GM23338 (cell line): Measurements from ENCODE around the gene AP1M2. TPM values are rescaled to one million over a fixed set of nuclear protein-coding genes. Genes with fewer than 3 reads are reported as not detected.

Source experiments
- ATAC-seq: fragments of 200-7000 bp; cut with Tn5 transposase; 3 replicates; pipeline ENCODE4 v1.9.1; 2020
- DNase-seq: peaks from one replicate; pipeline ENCODE4 v3.0.0-alpha.2; 2015; ENCODE audit warnings: low spot score
- H2AFZ ChIP-seq: fragments of 200-600 bp; sonication (generic); 2 replicates; pipeline ENCODE4 v1.8.0; 2016; ENCODE audit warnings: antibody characterized with exemption, mild to moderate bottlenecking, moderate library complexity
- H3F3A ChIP-seq: fragments of 200-600 bp; sonication (generic); replicated peaks from 2 replicates; pipeline ENCODE4 v1.8.0; 2017; ENCODE audit warnings: antibody characterized with exemption, mixed run types, low read depth
- H3K27ac ChIP-seq: fragments of 200-600 bp; sonication (generic); 2 replicates; pipeline ENCODE4 v1.6.1; 2016; ENCODE audit warnings: low read depth
- H3K27me3 ChIP-seq: fragments of 200-600 bp; sonication (generic); 2 replicates; pipeline ENCODE4 v1.8.0; 2016; ENCODE audit warnings: mild to moderate bottlenecking, mixed run types, moderate library complexity; ENCODE audit not compliant: insufficient read depth
- H3K36me3 ChIP-seq: fragments of 200-600 bp; sonication (generic); 2 replicates; pipeline ENCODE4 v1.8.0; 2016; ENCODE audit warnings: mild to moderate bottlenecking; ENCODE audit not compliant: insufficient read depth
- H3K4me1 ChIP-seq: fragments of 200-600 bp; sonication (generic); 2 replicates; pipeline ENCODE4 v1.8.0; 2016; ENCODE audit warnings: mild to moderate bottlenecking, moderate library complexity; ENCODE audit not compliant: insufficient read depth
- H3K4me2 ChIP-seq: fragments of 200-600 bp; sonication (generic); 2 replicates; pipeline ENCODE4 v1.7.1; 2017; ENCODE audit warnings: mixed run types
- H3K4me3 ChIP-seq: fragments of 200-600 bp; sonication (generic); 2 replicates; pipeline ENCODE4 v1.6.1; 2016; ENCODE audit warnings: mixed run types
- H3K79me2 ChIP-seq: fragments of 200-600 bp; sonication (generic); replicated peaks from 2 replicates; pipeline ENCODE4 v1.8.0; 2017; ENCODE audit warnings: mild to moderate bottlenecking; ENCODE audit not compliant: insufficient read depth
- H3K9me2 ChIP-seq: fragments of 200-600 bp; sonication (generic); 2 replicates; pipeline ENCODE4 v1.8.0; 2017; ENCODE audit not compliant: insufficient read depth
- H4K20me1 ChIP-seq: fragments of 200-600 bp; sonication (generic); replicated peaks from 2 replicates; pipeline ENCODE4 v1.8.0; 2017; ENCODE audit warnings: mild to moderate bottlenecking; ENCODE audit not compliant: insufficient read depth
- H3K27ac Mint-ChIP-seq: 2 replicates; pipeline ENCODE4 v1.8.0; 2020; ENCODE audit warnings: inconsistent platforms, mild to moderate bottlenecking, moderate library complexity, mixed read lengths
- H3K27me3 Mint-ChIP-seq: 3 replicates; pipeline ENCODE4 v1.8.0; 2022; ENCODE audit warnings: low read depth, mild to moderate bottlenecking, moderate library complexity, mixed read lengths, inconsistent platforms; ENCODE audit not compliant: insufficient read depth, poor library complexity
- H3K36me3 Mint-ChIP-seq: 3 replicates; pipeline ENCODE4 v1.8.0; 2021; ENCODE audit warnings: low read depth, mild to moderate bottlenecking, inconsistent platforms, moderate library complexity, mixed read lengths
- H3K4me1 Mint-ChIP-seq: 3 replicates; pipeline ENCODE4 v1.8.0; 2020; ENCODE audit warnings: mild to moderate bottlenecking, inconsistent platforms, mixed read lengths
- H3K4me3 Mint-ChIP-seq: 3 replicates; pipeline ENCODE4 v1.8.0; 2021; ENCODE audit warnings: moderate library complexity, mild to moderate bottlenecking, inconsistent platforms, mixed read lengths
- H3K9me3 Mint-ChIP-seq: 3 replicates; pipeline ENCODE4 v1.8.0; 2020; ENCODE audit warnings: moderate library complexity, mild to moderate bottlenecking, inconsistent platforms, mixed read lengths
- CREB1 ChIP-seq: fragments of 250-450 bp; sonication (Bioruptor Pico); IDR thresholded peaks from 2 replicates; pipeline ENCODE4 v1.5.0; 2020; ENCODE audit warnings: low read depth, mild to moderate bottlenecking, moderate library complexity
- EZH2 ChIP-seq: fragments of 200-600 bp; sonication (generic); IDR thresholded peaks from one replicate; pipeline ENCODE4 v1.8.0; 2017; ENCODE audit warnings: antibody characterized with exemption, mild to moderate bottlenecking, low read depth; ENCODE audit not compliant: unreplicated experiment
- EZH2phosphoT487 ChIP-seq: fragments of 200-600 bp; sonication (generic); IDR thresholded peaks from one replicate; pipeline ENCODE4 v1.8.1; 2018; ENCODE audit warnings: antibody characterized with exemption; ENCODE audit not compliant: unreplicated experiment
- JUNB ChIP-seq: IDR thresholded peaks from one replicate; pipeline ENCODE4 v1.6.1; 2016; ENCODE audit warnings: antibody characterized with exemption; ENCODE audit not compliant: unreplicated experiment
- NANOG ChIP-seq: IDR thresholded peaks from 2 replicates; pipeline ENCODE4 v1.6.1; 2016; ENCODE audit warnings: antibody characterized with exemption, borderline replicate concordance
- STAT1 ChIP-seq: IDR thresholded peaks from one replicate; pipeline ENCODE4 v1.6.1; 2016; ENCODE audit warnings: antibody characterized with exemption; ENCODE audit not compliant: unreplicated experiment
- ZNF114 ChIP-seq: fragments of 250-450 bp; sonication (Bioruptor Pico); IDR thresholded peaks from 2 replicates; pipeline ENCODE4 v1.5.0; 2020; ENCODE audit warnings: mild to moderate bottlenecking, moderate library complexity
- ZNF331 ChIP-seq: fragments of 250-450 bp; sonication (Bioruptor Pico); IDR thresholded peaks from 2 replicates; pipeline ENCODE4 v1.5.0; 2020; ENCODE audit warnings: low read depth, mild to moderate bottlenecking, moderate library complexity
- polyA plus RNA-seq: library from polyadenylated mRNA; unstranded; fragments of >200 nt; fragmentation: Nextera tagmentation; extraction: Ambion mirVana; gene quantifications from 2 replicates; pipeline ENCODE4 v1.2.1, GENCODE V29; 2016
- total RNA-seq: library from RNA; depleted of rRNA; stranded (reverse); fragments of >200 nt; shearing (Covaris generic); gene quantifications from 2 replicates; pipeline ENCODE4 v1.2.3, GENCODE V29; 2014
- TF ChIP-seq, protein P1 (sequence below), 2 experiments: fragments of 200-600 bp in 1 of 2; sonication (generic) in 1 of 2; conservative IDR thresholded peaks; 2 replicates each; pipeline versions ENCODE4 v1.5.1 to v1.6.1; 2016 to 2017; ENCODE audit warnings: antibody characterized with exemption in 2 of 2, low read depth in 2 of 2, mild to moderate bottlenecking in 2 of 2, moderate library complexity in 1 of 2
- TF ChIP-seq, protein P2 (sequence below): IDR thresholded peaks from 2 replicates; pipeline ENCODE4 v1.6.1; 2016; ENCODE audit warnings: antibody characterized with exemption

Gene AP1M2
- total and polyA plus RNA-seq, 2 experiments from 2014 or later = 128 to 165 TPM

DNA sequence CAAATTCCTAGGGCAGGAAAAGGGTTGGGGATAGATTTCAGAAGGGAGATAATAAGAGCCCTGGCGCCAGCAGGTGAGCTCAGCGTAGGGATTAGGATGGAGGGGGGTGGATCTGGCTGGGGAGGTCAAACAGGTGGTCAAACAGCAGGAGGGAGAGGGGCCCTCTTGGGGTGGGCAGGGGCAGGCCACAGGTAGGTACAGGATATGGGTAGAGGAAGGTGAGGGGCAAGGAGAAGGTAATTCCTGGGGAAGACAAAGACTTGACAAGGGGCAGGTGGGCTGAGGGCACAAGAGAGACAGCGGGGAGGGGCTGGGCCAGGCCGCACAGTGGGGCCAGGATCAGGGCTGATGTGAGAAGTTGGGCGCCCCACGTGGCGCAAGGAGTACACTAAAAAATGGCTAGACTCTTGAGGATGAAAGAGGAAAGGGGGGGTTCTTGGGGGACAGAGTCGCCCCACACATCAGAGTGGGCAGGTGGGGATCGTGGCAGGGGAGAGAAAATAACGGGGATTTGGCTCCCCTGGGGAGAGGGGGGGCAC lies 22.0 kb downstream of the AP1M2 start:
- no peaks in the 10 kb centered on the region for H3K9me2 ChIP-seq
- DNase-seq (peak; percentile 75), ATAC-seq (peak; percentile 29)
- peaks cover 29% of the 10 kb centered on the region for H3F3A ChIP-seq
- H3K27me3 ChIP-seq = no peaks in the 10 kb centered on the region
- H3K36me3 Mint-ChIP-seq = peaks cover 42% of the 10 kb centered on the region
- H3K4me3 Mint-ChIP-seq = peak overlapping the region; percentile 94
- H3K4me1 Mint-ChIP-seq = peaks cover 31% of the 10 kb centered on the region
- peak overlapping the region; percentile 94 for H3K27ac Mint-ChIP-seq
- no peak for TF ChIP-seq NANOG
- TF ChIP-seq, protein P1, sequence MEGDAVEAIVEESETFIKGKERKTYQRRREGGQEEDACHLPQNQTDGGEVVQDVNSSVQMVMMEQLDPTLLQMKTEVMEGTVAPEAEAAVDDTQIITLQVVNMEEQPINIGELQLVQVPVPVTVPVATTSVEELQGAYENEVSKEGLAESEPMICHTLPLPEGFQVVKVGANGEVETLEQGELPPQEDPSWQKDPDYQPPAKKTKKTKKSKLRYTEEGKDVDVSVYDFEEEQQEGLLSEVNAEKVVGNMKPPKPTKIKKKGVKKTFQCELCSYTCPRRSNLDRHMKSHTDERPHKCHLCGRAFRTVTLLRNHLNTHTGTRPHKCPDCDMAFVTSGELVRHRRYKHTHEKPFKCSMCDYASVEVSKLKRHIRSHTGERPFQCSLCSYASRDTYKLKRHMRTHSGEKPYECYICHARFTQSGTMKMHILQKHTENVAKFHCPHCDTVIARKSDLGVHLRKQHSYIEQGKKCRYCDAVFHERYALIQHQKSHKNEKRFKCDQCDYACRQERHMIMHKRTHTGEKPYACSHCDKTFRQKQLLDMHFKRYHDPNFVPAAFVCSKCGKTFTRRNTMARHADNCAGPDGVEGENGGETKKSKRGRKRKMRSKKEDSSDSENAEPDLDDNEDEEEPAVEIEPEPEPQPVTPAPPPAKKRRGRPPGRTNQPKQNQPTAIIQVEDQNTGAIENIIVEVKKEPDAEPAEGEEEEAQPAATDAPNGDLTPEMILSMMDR (conservative IDR thresholded peaks at IDR 0.05; ENCODE audit: low read depth in 2 of 2) = peak; percentile 24 to 40; a peak in 3 of 4 replicates
- H3K36me3 ChIP-seq = 0 out of 2 replicates have a peak, but pooled peaks cover 11% of the 10 kb centered on the region
- H4K20me1 ChIP-seq = peaks cover 5% of the 10 kb centered on the region
- H3K9me3 Mint-ChIP-seq = peaks cover 2% of the 10 kb centered on the region; the same call in 2 of the 3 replicates
- peaks cover 27% of the 10 kb centered on the region for H3K27me3 Mint-ChIP-seq
- peaks cover 23% of the 10 kb centered on the region for H3K4me1 ChIP-seq
- peak overlapping the region; percentile 93 for H3K4me2 ChIP-seq
- peak overlapping the region; percentile 87 for H3K27ac ChIP-seq
- H2AFZ ChIP-seq = peak overlapping the region; percentile 91
- peaks cover 12% of the 10 kb centered on the region for H3K79me2 ChIP-seq
- peak overlapping the region; percentile 92 for H3K4me3 ChIP-seq

DNA sequence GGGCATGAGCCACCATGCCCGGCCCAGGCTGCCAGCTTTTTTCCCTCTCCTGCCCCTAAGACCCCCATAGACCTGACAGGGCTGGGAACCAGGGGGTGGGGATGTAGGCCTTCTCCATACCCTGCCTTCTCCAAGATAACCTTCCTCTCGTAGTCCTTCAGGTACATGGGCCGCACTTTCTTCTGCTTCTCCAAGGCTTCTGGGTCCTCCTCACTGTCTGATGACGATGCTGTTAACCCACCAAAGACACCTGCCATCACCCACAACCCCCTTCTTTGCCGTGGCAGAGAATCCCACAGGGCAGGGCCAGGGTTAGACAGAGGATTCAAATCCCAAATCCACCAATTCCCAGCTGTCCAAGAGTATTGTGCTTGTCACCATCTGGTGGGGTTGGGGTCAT lies 24.5 kb downstream of the AP1M2 start:
- no peaks in the 10 kb centered on the region for H3K27me3 ChIP-seq
- H3K4me3 ChIP-seq = no peak overlapping the region
- peaks cover 14% of the 10 kb centered on the region for H3F3A ChIP-seq
- no peak overlapping the region for H2AFZ ChIP-seq
- peaks cover 12% of the 10 kb centered on the region for H3K79me2 ChIP-seq
- H3K9me3 Mint-ChIP-seq = no peaks in the 10 kb centered on the region; the same call in 2 of the 3 replicates
- H4K20me1 ChIP-seq = peaks cover 5% of the 10 kb centered on the region
- H3K4me3 Mint-ChIP-seq = no peak overlapping the region
- no peak overlapping the region for H3K27ac ChIP-seq
- H3K27me3 Mint-ChIP-seq = peaks cover 22% of the 10 kb centered on the region
- H3K4me1 ChIP-seq = peaks cover 18% of the 10 kb centered on the region
- H3K27ac Mint-ChIP-seq = no peak overlapping the region
- H3K4me2 ChIP-seq = no peak overlapping the region
- DNase-seq (no peak), ATAC-seq (no peak)
- peaks cover 24% of the 10 kb centered on the region for H3K4me1 Mint-ChIP-seq
- H3K36me3 ChIP-seq = 0 out of 2 replicates have a peak, but pooled peaks cover 20% of the 10 kb centered on the region
- no peaks in the 10 kb centered on the region for H3K9me2 ChIP-seq
- peaks cover 59% of the 10 kb centered on the region for H3K36me3 Mint-ChIP-seq
- TF ChIP-seq ZNF114 (CRISPR knock-in tag) = no peak
- no peak for TF ChIP-seq EZH2
- no peak for TF ChIP-seq CREB1 (CRISPR knock-in tag)
- TF ChIP-seq EZH2phosphoT487 = no peak
- TF ChIP-seq, protein P1 (conservative IDR thresholded peaks at IDR 0.05; ENCODE audit: low read depth in 2 of 2) = no peak
- no peak for TF ChIP-seq STAT1
- no peak for TF ChIP-seq ZNF331 (CRISPR knock-in tag)
- TF ChIP-seq, protein P2, sequence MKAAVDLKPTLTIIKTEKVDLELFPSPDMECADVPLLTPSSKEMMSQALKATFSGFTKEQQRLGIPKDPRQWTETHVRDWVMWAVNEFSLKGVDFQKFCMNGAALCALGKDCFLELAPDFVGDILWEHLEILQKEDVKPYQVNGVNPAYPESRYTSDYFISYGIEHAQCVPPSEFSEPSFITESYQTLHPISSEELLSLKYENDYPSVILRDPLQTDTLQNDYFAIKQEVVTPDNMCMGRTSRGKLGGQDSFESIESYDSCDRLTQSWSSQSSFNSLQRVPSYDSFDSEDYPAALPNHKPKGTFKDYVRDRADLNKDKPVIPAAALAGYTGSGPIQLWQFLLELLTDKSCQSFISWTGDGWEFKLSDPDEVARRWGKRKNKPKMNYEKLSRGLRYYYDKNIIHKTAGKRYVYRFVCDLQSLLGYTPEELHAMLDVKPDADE = no peak
- no peak for TF ChIP-seq JUNB
- no peak for TF ChIP-seq NANOG
